Upper lobe of right lung (tissue), 1 donor: ENCODE data around the gene SND1. TPM values are rescaled to one million over a fixed set of nuclear protein-coding genes. Genes with fewer than 3 reads are reported as not detected.

Source experiments
- ATAC-seq: fragments of 200-7000 bp; cut with Tn5 transposase; one replicate; pipeline ENCODE4 v1.9.1; 2020; ENCODE audit warnings: mild to moderate bottlenecking, moderate library complexity
- DNase-seq: peaks from one replicate; pipeline ENCODE4 v3.0.0-alpha.2; 2020
- H3K27ac ChIP-seq: fragments of 200-600 bp; one replicate; pipeline ENCODE4 v1.8.0; 2022
- H3K27me3 ChIP-seq: fragments of 200-600 bp; one replicate; pipeline ENCODE4 v1.8.0; 2022; ENCODE audit warnings: mild to moderate bottlenecking
- H3K36me3 ChIP-seq: fragments of 200-600 bp; one replicate; pipeline ENCODE4 v1.8.0; 2022
- H3K4me1 ChIP-seq: fragments of 200-600 bp; one replicate; pipeline ENCODE4 v1.8.0; 2022
- H3K4me3 ChIP-seq: fragments of 200-600 bp; one replicate; pipeline ENCODE4 v1.8.0; 2022; ENCODE audit warnings: mild to moderate bottlenecking
- H3K9me3 ChIP-seq: fragments of 200-600 bp; one replicate; pipeline ENCODE4 v1.8.0; 2022
- CTCF ChIP-seq: fragments of 200-600 bp; IDR thresholded peaks from one replicate; pipeline ENCODE4 v1.8.0; 2022; ENCODE audit warnings: antibody characterized with exemption
- intact Hi-C: fragments of 100-400 bp; cut with DNase I; formaldehyde crosslinking; loops from one replicate; pipeline ENCODE4 v1.11.0; 2022
- total RNA-seq: library from RNA; stranded (reverse); fragmentation: NEBNext Ultra II Directional; extraction: Animal tissue kit (Norgen Biotek cat#: 25700); gene quantifications from one replicate; pipeline ENCODE4 v1.2.1, GENCODE V29; 2021
- donor health status: DM: no; HTN: yes; CAD: no; lungs with severe emphysema.

The SND1 gene
- total RNA-seq, 1 donor from 2014 or later = 150 TPM

DNA sequence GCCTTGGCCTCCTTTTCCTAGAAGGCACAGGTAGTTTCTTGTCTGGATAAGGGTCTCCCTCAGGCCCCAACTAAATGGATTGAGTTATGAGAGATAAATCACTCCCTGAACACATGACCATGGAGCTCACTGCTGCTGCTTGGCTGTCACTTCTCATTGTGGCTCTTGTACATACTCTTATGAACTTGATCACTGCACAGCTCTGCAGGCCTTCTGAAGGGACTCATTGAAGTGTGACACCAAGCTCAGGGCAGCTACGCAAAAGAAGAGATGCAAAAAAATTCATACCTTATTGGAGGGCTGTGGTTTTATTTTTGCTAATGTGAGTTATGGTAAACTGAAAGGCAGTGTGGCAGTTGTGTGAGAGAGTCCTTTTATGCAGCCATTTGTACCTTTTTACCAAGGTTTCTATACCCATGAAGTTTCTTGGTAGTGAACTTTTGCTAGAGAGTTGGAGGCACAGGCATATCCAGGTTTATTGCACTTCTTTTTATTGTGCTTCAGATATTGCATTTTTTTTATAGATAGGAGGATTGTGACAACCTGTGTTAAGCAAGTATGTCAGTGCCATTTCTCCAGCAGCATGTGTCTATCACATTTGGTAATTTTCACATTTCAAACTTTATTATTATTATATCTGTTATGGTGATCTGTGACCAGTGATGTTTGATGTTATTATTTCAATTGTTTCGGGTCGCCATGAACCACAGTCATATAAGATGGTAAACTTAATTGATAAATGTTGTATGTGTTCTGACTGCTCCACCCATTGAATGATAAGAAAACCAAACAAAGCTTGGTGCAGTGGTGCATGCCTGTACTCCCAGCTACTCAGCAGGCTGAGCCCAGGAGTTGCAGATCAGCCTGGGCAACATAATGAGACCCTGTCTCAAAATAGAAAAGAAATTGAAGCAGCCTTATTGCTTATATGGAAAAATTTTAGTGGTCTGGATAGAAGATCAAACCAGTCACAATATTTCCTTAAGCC is 278.6 kb downstream of the SND1 start:
- TF ChIP-seq CTCF = no peak
- no peaks in the 10 kb centered on the region for H3K27me3 ChIP-seq
- ATAC-seq = no peak
- no peak overlapping the region for H3K27ac ChIP-seq
- no peaks in the 10 kb centered on the region for H3K9me3 ChIP-seq
- H3K4me3 ChIP-seq = no peak overlapping the region
- intact Hi-C loops = no loop called here
- no peak for DNase-seq
- peaks cover 6% of the 10 kb centered on the region for H3K4me1 ChIP-seq
- peaks cover 29% of the 10 kb centered on the region for H3K36me3 ChIP-seq

- no peak for TF ChIP-seq CTCF
- ATAC-seq = no peak
- no peak overlapping the region for H3K4me3 ChIP-seq
- peaks cover 29% of the 10 kb centered on the region for H3K36me3 ChIP-seq
- no peaks in the 10 kb centered on the region for H3K9me3 ChIP-seq
- no peaks in the 10 kb centered on the region for H3K27me3 ChIP-seq
- no peak overlapping the region for H3K27ac ChIP-seq
- DNase-seq = no peak
- intact Hi-C loops = no loop called here
- H3K4me1 ChIP-seq = peaks cover 6% of the 10 kb centered on the region
These were observed 280.1 kb downstream of the SND1 start for GRCh38 chr7:127932076-127932475.

DNA sequence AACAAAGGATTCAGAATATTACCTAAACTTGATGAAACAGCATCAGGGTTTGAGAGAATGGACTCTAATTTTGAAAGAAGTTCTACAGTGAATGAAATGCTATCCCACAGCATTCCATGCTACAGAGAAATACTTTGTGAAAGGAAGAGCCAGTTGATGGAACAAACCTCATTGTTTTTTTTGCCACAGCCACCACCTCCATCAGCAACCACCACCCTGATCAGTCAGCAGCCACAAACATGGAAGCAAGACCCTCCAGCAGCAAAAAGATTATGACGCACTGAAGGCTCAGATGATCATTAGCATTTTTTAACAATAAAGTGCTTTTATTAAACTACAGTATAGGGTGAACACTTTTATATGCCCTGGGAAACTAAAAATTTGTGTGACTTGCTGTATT is 280.5 kb downstream of the SND1 start:
- Histone ChIP-seq H3K36me3 (peaks cover 29% of the 10 kb centered on the region), H3K9me3 (no peaks in the 10 kb centered on the region), H3K4me3 (no peak overlapping the region), H3K27me3 (no peaks in the 10 kb centered on the region), H3K4me1 (peaks cover 3% of the 10 kb centered on the region), H3K27ac (no peak overlapping the region)
- intact Hi-C loops = no loop called here
- ATAC-seq = no peak
- no peak for DNase-seq
- TF ChIP-seq CTCF = no peak

GRCh38 chr7:127933146-127933545 is 281.2 kb downstream of the SND1 start:
- H3K4me3 ChIP-seq = no peak overlapping the region
- no peak for ATAC-seq
- DNase-seq = no peak
- H3K4me1 ChIP-seq = no peaks in the 10 kb centered on the region
- H3K36me3 ChIP-seq = peaks cover 29% of the 10 kb centered on the region
- no peak overlapping the region for H3K27ac ChIP-seq
- no peaks in the 10 kb centered on the region for H3K27me3 ChIP-seq
- H3K9me3 ChIP-seq = no peaks in the 10 kb centered on the region
- no peak for TF ChIP-seq CTCF
- intact Hi-C loops = no loop called here

DNA sequence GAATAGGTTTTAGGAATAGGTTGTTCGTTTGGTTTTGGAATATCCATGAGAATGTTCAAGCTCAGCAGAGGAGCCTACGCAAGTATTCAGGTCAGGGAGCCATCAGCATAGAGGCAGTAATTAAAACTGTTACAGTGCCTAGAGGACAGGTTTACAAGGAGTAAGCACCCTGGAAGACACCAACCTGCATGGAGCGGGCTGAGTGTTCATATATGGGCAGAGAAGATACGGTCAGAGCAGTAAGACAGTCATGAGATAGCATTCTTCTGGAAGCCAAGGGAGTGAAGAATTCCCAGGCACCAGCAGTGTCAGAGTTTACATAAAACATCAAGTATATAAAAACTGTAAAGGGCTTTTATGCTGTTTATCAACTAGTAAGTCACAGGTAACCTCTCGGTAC is 282.7 kb downstream of the SND1 start:
- intact Hi-C loops = no loop called here
- TF ChIP-seq CTCF = no peak
- no peaks in the 10 kb centered on the region for H3K27me3 ChIP-seq
- no peaks in the 10 kb centered on the region for H3K4me1 ChIP-seq
- H3K27ac ChIP-seq = no peak overlapping the region
- DNase-seq (no peak), ATAC-seq (no peak)
- peaks cover 21% of the 10 kb centered on the region for H3K36me3 ChIP-seq
- H3K4me3 ChIP-seq = no peak overlapping the region
- no peaks in the 10 kb centered on the region for H3K9me3 ChIP-seq
